SU-DHL-6 (cell line): ENCODE data around the gene MBD3L3.

ENCODE experiments used
- CTCF ChIP-seq: fragments of 200-600 bp; sonication (generic); IDR thresholded peaks from one replicate; pipeline ENCODE4 v1.5.1; 2017; ENCODE audit warnings: antibody characterized with exemption, mild to moderate bottlenecking, low read length, moderate library complexity; ENCODE audit not compliant: insufficient read depth, poor library complexity, severe bottlenecking
- EZH2phosphoT487 ChIP-seq: fragments of 200-600 bp; sonication (generic), shearing (Covaris generic); conservative IDR thresholded peaks from 2 replicates; pipeline ENCODE4 v1.6.1; 2018; ENCODE audit warnings: mild to moderate bottlenecking, antibody characterized with exemption, low read length, moderate library complexity, mixed read lengths

- TF ChIP-seq CTCF (no peak), EZH2phosphoT487 (no peak)
These were observed 39.6 kb downstream of the MBD3L3 start for GRCh38 chr19:7018828-7019227.
